Activated B cell treated with CpG ODN at 0.5 μM for 24 hours (primary cell): Measurements from ENCODE around the gene SLC2A11. TPM values are rescaled to one million over a fixed set of nuclear protein-coding genes. Genes with fewer than 3 reads are reported as not detected.

ENCODE experiments used
- ATAC-seq: fragments of 200-7000 bp; cut with Tn5 transposase; one replicate; pipeline ENCODE4 v1.10.0; 2021; ENCODE audit warnings: low read depth, mild to moderate bottlenecking, moderate library complexity
- CTCF ChIA-PET: fragments of 350-600 bp; sonication (Branson Sonifier 250); formaldehyde crosslinking; loops from one replicate; lab custom pipeline; 2021; ENCODE audit warnings: antibody characterized with exemption; lab: Charles Lee
- POLR2A ChIA-PET: fragments of 350-600 bp; sonication (Branson Sonifier 250); formaldehyde crosslinking; loops from one replicate; lab custom pipeline; 2021; ENCODE audit warnings: antibody characterized with exemption; lab: Charles Lee
- DNase-seq: peaks from one replicate; pipeline ENCODE4 v3.0.0; 2022
- H3K27ac Mint-ChIP-seq: one replicate; pipeline ENCODE4 v1.8.0; 2020; ENCODE audit warnings: mixed read lengths
- H3K27me3 Mint-ChIP-seq: one replicate; pipeline ENCODE4 v1.8.0; 2021; ENCODE audit warnings: mixed read lengths
- H3K36me3 Mint-ChIP-seq: one replicate; pipeline ENCODE4 v1.8.0; 2021; ENCODE audit warnings: low read depth, mixed read lengths
- H3K4me1 Mint-ChIP-seq: one replicate; pipeline ENCODE4 v1.8.0; 2021; ENCODE audit warnings: mixed read lengths
- H3K4me3 Mint-ChIP-seq: one replicate; pipeline ENCODE4 v1.8.0; 2020; ENCODE audit warnings: mild to moderate bottlenecking, mixed read lengths
- H3K9me3 Mint-ChIP-seq: one replicate; pipeline ENCODE4 v1.8.0; 2020; ENCODE audit warnings: mixed read lengths
- CTCF ChIP-seq: fragments of 200-600 bp; IDR thresholded peaks from one replicate; pipeline ENCODE4 v1.8.0; 2022; ENCODE audit warnings: antibody characterized with exemption, mild to moderate bottlenecking
- intact Hi-C: fragments of 100-400 bp; cut with micrococcal nuclease; formaldehyde crosslinking; loops from one replicate; pipeline ENCODE4 v1.15.1; 2024
- total RNA-seq: library from RNA; stranded (reverse); gene quantifications from 2 replicates; pipeline ENCODE4 v1.2.3, GENCODE V29; 2022

Gene SLC2A11, protein sequence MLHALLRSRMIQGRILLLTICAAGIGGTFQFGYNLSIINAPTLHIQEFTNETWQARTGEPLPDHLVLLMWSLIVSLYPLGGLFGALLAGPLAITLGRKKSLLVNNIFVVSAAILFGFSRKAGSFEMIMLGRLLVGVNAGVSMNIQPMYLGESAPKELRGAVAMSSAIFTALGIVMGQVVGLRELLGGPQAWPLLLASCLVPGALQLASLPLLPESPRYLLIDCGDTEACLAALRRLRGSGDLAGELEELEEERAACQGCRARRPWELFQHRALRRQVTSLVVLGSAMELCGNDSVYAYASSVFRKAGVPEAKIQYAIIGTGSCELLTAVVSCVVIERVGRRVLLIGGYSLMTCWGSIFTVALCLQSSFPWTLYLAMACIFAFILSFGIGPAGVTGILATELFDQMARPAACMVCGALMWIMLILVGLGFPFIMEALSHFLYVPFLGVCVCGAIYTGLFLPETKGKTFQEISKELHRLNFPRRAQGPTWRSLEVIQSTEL
- 24.0 and 30.2 TPM in 2 replicates for total RNA-seq

DNA sequence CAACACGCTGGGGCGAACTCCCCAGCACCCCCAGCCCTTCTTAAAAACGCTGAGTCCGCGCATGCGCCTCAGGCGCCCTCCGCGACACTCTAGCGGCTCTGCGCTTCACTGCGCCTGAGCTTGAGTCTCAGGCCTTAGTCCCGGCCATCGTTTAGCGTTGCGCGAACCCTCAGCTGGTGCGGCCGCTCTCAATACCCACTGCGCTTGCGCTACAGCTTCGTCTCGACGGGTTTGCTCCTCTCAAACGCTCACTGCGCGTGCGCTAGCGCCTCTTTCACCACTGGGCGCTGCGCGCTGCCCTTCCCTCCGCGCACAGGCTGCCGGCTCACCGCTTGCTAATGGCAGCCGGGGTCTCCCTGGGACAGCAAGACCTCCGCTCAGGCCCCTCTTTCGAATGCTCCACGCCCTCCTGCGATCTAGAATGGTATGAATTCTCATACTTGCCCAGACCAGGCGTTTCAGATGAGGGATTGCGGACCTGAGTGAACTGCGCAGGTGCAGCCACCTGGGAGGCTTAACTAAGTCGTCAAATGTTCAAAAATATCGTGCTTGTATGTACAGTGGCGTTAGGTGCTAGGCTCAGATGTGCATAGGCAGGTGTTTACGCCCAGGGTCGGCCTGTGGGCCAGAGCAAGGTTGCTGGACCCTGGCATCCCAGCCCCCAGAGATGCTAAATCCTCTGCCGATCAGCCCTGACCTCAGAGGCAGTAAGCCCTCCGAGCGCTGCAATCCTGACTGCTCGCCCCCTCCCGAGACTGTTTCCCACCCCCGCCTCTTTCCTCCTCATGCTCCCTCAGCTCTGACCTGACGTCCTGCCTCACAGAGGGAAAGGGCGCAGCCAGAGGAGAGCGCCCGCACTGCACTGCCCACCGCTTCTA lies at the start of gene SLC2A11:
TSS of gene SLC2A11 (plus strand) at position 270 of the 878 bp plus-strand sequence. CDS start at position 395, 125 bp downstream.
- H3K4me3 Mint-ChIP-seq = peak within 1 kb of the TSS; percentile 91
- no peaks in the 10 kb centered on the region for H3K9me3 Mint-ChIP-seq
- DNase-seq (peak; percentile 90), ATAC-seq (peak; percentile 94)
- CTCF ChIA-PET = interaction anchor here (0.7 to 3.0 kb wide), 9 partner anchors 8 to 299 kb away, joined by 3 to 16 read pairs (median 6); partner anchors contain the start of genes CHCHD10 and MIF
- H3K36me3 Mint-ChIP-seq = peaks cover 16% of the 10 kb centered on the region
- no peak for TF ChIP-seq CTCF
- intact Hi-C loops = loop anchor here (5.0 kb wide), 2 partner anchors 34 to 54 kb away; partner anchors contain the start of gene MIF
- H3K27me3 Mint-ChIP-seq = no peaks in the 10 kb centered on the region
- peaks cover 22% of the 10 kb centered on the region for H3K4me1 Mint-ChIP-seq
- H3K27ac Mint-ChIP-seq = peak within 1 kb of the TSS; percentile 94
- POLR2A ChIA-PET = interaction anchor here (0.6 to 3.3 kb wide), 52 partner anchors 8 to 788 kb away, joined by 3 to 84 read pairs (median 5); partner anchors contain the start of genes CABIN1, CHCHD10, DERL3 and GUCD1

GRCh38 chr22:23812378-23812777 lies 45.3 kb upstream of the SLC2A11 start:
- H3K4me1 Mint-ChIP-seq = peaks cover 19% of the 10 kb centered on the region
- POLR2A ChIA-PET = interaction anchor here (1.1 kb wide), 1 partner anchor 8 kb away, joined by 5 read pairs; no protein-coding TSS in a partner anchor
- peaks cover 70% of the 10 kb centered on the region for H3K36me3 Mint-ChIP-seq
- intact Hi-C loops = no loop called here
- no peak overlapping the region for H3K4me3 Mint-ChIP-seq
- no peaks in the 10 kb centered on the region for H3K27me3 Mint-ChIP-seq
- no peak for TF ChIP-seq CTCF
- DNase-seq = no peak
- ATAC-seq = no peak
- H3K9me3 Mint-ChIP-seq = no peaks in the 10 kb centered on the region
- H3K27ac Mint-ChIP-seq = no peak overlapping the region
- CTCF ChIA-PET = no interaction called here

DNA sequence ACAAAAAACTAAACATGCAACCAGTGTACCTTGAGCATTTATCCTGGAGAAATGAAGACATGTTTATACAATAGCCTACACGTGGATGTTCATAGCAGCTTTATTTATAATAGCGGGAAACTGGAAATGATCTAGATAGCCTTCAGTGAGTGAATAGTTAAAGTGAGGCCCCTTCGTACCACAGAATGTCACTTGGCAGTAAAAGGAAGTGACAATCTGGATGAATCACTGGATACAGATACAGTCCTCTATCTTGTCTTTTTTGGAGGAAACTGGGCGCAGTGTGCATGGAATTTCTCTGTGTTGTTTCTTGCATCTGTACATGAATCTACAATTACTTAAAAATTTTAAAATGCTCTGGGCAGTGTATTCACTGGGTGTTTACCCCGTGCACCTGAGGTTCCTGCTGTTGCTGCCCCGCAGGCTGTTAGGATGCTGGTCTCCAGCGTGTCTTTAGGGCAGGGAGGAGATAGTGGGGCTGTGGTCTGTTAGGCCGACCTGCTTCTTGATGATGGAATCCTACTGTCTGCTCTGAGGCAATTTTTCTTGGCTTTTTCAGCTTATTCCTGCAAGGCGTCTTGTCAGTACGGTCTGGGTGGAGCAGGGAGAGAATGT lies 42.0 kb upstream of the SLC2A11 start:
- intact Hi-C loops = no loop called here
- H3K9me3 Mint-ChIP-seq = no peaks in the 10 kb centered on the region
- H3K27ac Mint-ChIP-seq = no peak overlapping the region
- POLR2A ChIA-PET = interaction anchor here (0.6 kb wide), 1 partner anchor 43 kb away, joined by 3 read pairs; no protein-coding TSS in a partner anchor
- DNase-seq (no peak), ATAC-seq (no peak)
- H3K27me3 Mint-ChIP-seq = no peaks in the 10 kb centered on the region
- no peak overlapping the region for H3K4me3 Mint-ChIP-seq
- TF ChIP-seq CTCF = no peak
- CTCF ChIA-PET = interaction anchor here (1.2 kb wide), 1 partner anchor 42 kb away, joined by 3 read pairs; the partner anchor contains the start of gene SLC2A11
- peaks cover 50% of the 10 kb centered on the region for H3K4me1 Mint-ChIP-seq
- H3K36me3 Mint-ChIP-seq = peaks cover 89% of the 10 kb centered on the region

- Mint-ChIP-seq H3K27me3 (no peaks in the 10 kb centered on the region), H3K4me3 (no peak overlapping the region), H3K36me3 (peaks cover 89% of the 10 kb centered on the region), H3K4me1 (peaks cover 51% of the 10 kb centered on the region), H3K27ac (no peak overlapping the region), H3K9me3 (no peaks in the 10 kb centered on the region)
- POLR2A ChIA-PET = interaction anchor here (0.6 to 1.1 kb wide), 2 partner anchors 15 to 42 kb away, joined by 3 read pairs; no protein-coding TSS in a partner anchor
- no peak for TF ChIP-seq CTCF
- CTCF ChIA-PET = interaction anchor here (1.2 kb wide), 1 partner anchor 41 kb away, joined by 3 read pairs; the partner anchor contains the start of gene SLC2A11
- ATAC-seq = no peak
- intact Hi-C loops = no loop called here
- no peak for DNase-seq
Measured at GRCh38 chr22:23816156-23816976, 41.3 kb upstream of the SLC2A11 start.
